MM.1S (cell line): Measurements from ENCODE around the gene HELZ2.
"Not testable (repeated sequence)": the region's sequence is repeated elsewhere in the genome, so short reads cannot be mapped to it uniquely, and the experiment has no call there.

Source experiments
- EZH2phosphoT487 ChIP-seq: fragments of 300-600 bp; sonication (generic); IDR thresholded peaks from 2 replicates; pipeline ENCODE4 v1.6.1; 2018; ENCODE audit warnings: antibody characterized with exemption, low read length
- TF ChIP-seq, protein P1 (sequence below): fragments of 300-600 bp; sonication (generic); IDR thresholded peaks from 2 replicates; pipeline ENCODE4 v1.5.1; 2016; ENCODE audit warnings: antibody characterized with exemption, low read length, mixed read lengths

DNA sequence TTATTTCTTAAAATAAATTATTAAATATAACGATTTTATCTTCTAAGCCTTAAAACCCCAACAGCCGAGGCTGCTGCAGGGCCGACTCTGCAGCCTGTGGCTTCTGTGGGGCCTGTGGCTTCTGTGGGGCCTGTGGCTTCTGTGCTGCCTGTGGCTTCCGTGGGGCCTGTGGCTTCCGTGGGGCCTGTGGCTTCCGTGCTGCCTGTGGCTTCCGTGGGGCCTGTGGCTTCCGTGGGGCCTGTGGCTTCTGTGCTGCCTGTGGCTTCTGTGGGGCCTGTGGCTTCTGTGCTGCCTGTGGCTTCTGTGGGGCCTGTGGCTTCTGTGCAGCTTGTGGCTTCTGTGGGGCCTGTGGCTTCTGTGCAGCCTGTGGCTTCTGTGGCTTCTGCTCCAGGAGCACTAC is 27.6 kb upstream of the HELZ2 start:
- TF ChIP-seq, protein P1, sequence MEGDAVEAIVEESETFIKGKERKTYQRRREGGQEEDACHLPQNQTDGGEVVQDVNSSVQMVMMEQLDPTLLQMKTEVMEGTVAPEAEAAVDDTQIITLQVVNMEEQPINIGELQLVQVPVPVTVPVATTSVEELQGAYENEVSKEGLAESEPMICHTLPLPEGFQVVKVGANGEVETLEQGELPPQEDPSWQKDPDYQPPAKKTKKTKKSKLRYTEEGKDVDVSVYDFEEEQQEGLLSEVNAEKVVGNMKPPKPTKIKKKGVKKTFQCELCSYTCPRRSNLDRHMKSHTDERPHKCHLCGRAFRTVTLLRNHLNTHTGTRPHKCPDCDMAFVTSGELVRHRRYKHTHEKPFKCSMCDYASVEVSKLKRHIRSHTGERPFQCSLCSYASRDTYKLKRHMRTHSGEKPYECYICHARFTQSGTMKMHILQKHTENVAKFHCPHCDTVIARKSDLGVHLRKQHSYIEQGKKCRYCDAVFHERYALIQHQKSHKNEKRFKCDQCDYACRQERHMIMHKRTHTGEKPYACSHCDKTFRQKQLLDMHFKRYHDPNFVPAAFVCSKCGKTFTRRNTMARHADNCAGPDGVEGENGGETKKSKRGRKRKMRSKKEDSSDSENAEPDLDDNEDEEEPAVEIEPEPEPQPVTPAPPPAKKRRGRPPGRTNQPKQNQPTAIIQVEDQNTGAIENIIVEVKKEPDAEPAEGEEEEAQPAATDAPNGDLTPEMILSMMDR = not testable (repeated sequence)
- TF ChIP-seq EZH2phosphoT487 = not testable (repeated sequence)
